Measurements from ENCODE around the gene KRTAP10-7. TPM values are rescaled to one million over a fixed set of nuclear protein-coding genes. Genes with fewer than 3 reads are reported as not detected.
"Not testable (repeated sequence)": the region's sequence is repeated elsewhere in the genome, so short reads cannot be mapped to it uniquely, and the experiment has no call there.

Gene KRTAP10-7
- total RNA-seq, 3 donors from 2014 or later: not detected

- no peaks in the 10 kb centered on the region for H3K36me3 ChIP-seq
- intact Hi-C loops (cut with DNase I; ENCODE audit: low total_unique reads): no loop called here
- DNase-seq (ENCODE audit: low spot score in 2 of 2): no peak
- no peak for TF ChIP-seq POLR2AphosphoS5 (IDR thresholded peaks at IDR 0.05)
- no peak for TF ChIP-seq POLR2A (IDR thresholded peaks at IDR 0.05)
- TF ChIP-seq CTCF (IDR thresholded peaks at IDR 0.05): no peak
- H3K27ac ChIP-seq: no peak overlapping the region
- no peak overlapping the region for H3K4me3 ChIP-seq
- H3K4me1 ChIP-seq: no peaks in the 10 kb centered on the region
- H3K27me3 ChIP-seq: peaks cover 0 to 13% of the 10 kb centered on the region in 2 donors
- peaks cover 29 to 38% of the 10 kb centered on the region in 2 donors for H3K9me3 ChIP-seq
Measured at GRCh38 chr21:44609193-44609592, 8.8 kb downstream of the KRTAP10-7 start.

GRCh38 chr21:44610157-44610843, 9.9 kb downstream of the KRTAP10-7 start:
- peaks cover 0 to 22% of the 10 kb centered on the region in 2 donors for H3K27me3 ChIP-seq
- intact Hi-C loops (cut with DNase I; ENCODE audit: low total_unique reads); H3K27ac ChIP-seq; DNase-seq (ENCODE audit: low spot score in 2 of 2); H3K36me3 ChIP-seq; H3K4me3 ChIP-seq; H3K4me1 ChIP-seq: not testable (repeated sequence)
- H3K9me3 ChIP-seq: peaks cover 29 to 34% of the 10 kb centered on the region in 2 donors

- no peaks in the 10 kb centered on the region for H3K4me1 ChIP-seq
- no peak overlapping the region for H3K4me3 ChIP-seq
- no peak for DNase-seq (ENCODE audit: low spot score in 2 of 2)
- peaks cover 0 to 31% of the 10 kb centered on the region in 2 donors for H3K27me3 ChIP-seq
- TF ChIP-seq CTCF (IDR thresholded peaks at IDR 0.05) (no peak), POLR2A (IDR thresholded peaks at IDR 0.05) (no peak), POLR2AphosphoS5 (IDR thresholded peaks at IDR 0.05) (no peak)
- intact Hi-C loops (cut with DNase I; ENCODE audit: low total_unique reads): no loop called here
- no peaks in the 10 kb centered on the region for H3K36me3 ChIP-seq
- H3K9me3 ChIP-seq: peaks cover 29 to 34% of the 10 kb centered on the region in 2 donors
- H3K27ac ChIP-seq: no peak overlapping the region
Measured at GRCh38 chr21:44611551-44611950, 11.2 kb downstream of the KRTAP10-7 start.

GRCh38 chr21:44612029-44612486, 11.7 kb downstream of the KRTAP10-7 start, which contains the start of gene KRTAP10-8:
TSS of gene KRTAP10-8 (plus strand) at chr21:44612079. CDS start at chr21:44612101, 22 bp downstream.
- Histone ChIP-seq H3K27me3 (peaks cover 0 to 33% of the 10 kb centered on the region in 2 donors), H3K36me3 (no peaks in the 10 kb centered on the region), H3K4me3 (no peak within 1 kb of the TSS), H3K27ac (no peak within 1 kb of the TSS), H3K4me1 (no peaks in the 10 kb centered on the region), H3K9me3 (peaks cover 29 to 34% of the 10 kb centered on the region in 2 donors)
- TF ChIP-seq POLR2A (IDR thresholded peaks at IDR 0.05) (no peak), CTCF (IDR thresholded peaks at IDR 0.05) (no peak), POLR2AphosphoS5 (IDR thresholded peaks at IDR 0.05) (no peak)
- intact Hi-C loops (cut with DNase I; ENCODE audit: low total_unique reads): no loop called here
- DNase-seq (ENCODE audit: low spot score in 2 of 2): no peak

GRCh38 chr21:44612669-44613229, 12.4 kb downstream of the KRTAP10-7 start:
- TF ChIP-seq POLR2A (IDR thresholded peaks at IDR 0.05) (no peak), CTCF (IDR thresholded peaks at IDR 0.05) (no peak), POLR2AphosphoS5 (IDR thresholded peaks at IDR 0.05) (no peak)
- intact Hi-C loops (cut with DNase I; ENCODE audit: low total_unique reads): no loop called here
- peaks cover 0 to 33% of the 10 kb centered on the region in 2 donors for H3K27me3 ChIP-seq
- H3K9me3 ChIP-seq: peaks cover 29 to 34% of the 10 kb centered on the region in 2 donors
- no peak for DNase-seq (ENCODE audit: low spot score in 2 of 2)
- no peak overlapping the region for H3K27ac ChIP-seq
- no peaks in the 10 kb centered on the region for H3K36me3 ChIP-seq
- no peak overlapping the region for H3K4me3 ChIP-seq
- H3K4me1 ChIP-seq: no peaks in the 10 kb centered on the region

Data from breast epithelium (tissue), 4 donors.